SK-N-SH (cell line): Measurements from ENCODE around the gene LRRN4. TPM values are rescaled to one million over a fixed set of nuclear protein-coding genes. Genes with fewer than 3 reads are reported as not detected.

ENCODE experiments used
- CTCF ChIA-PET: fragments of 300-600, 350-600 bp; formaldehyde crosslinking; extraction: SDS; loops from one replicate; lab custom pipeline; 2021; lab: Yijun Ruan, JAX
- POLR2A ChIA-PET: fragments of 350-600 bp; sonication (Branson Sonifier 250); formaldehyde crosslinking; extraction: SDS; loops from one replicate; lab custom pipeline; 2020; ENCODE audit warnings: antibody characterized with exemption, inconsistent platforms; lab: Yijun Ruan, JAX
- DNase-seq: peaks from one replicate; pipeline ENCODE4 v3.0.0; 2012
- H2AFZ ChIP-seq: fragments of 200-600 bp; sonication (generic); 2 replicates; pipeline ENCODE4 v1.8.1; 2016; ENCODE audit warnings: antibody characterized with exemption, mild to moderate bottlenecking, low read depth
- H3F3A ChIP-seq: fragments of 200-600 bp; sonication (generic); replicated peaks from 2 replicates; pipeline ENCODE3; 2016; ENCODE audit warnings: antibody characterized with exemption, mild to moderate bottlenecking; ENCODE audit not compliant: insufficient read depth
- H3K27ac ChIP-seq, 2 experiments: fragments of 200-500 bp in 1 of 2; fragments of 200-600 bp in 1 of 2; sonication (Bioruptor generic) in 1 of 2; sonication (generic), shearing (Covaris generic) in 1 of 2; 2 replicates each; pipeline versions ENCODE4 v1.5.1 to v1.6.1; 2014 to 2016; ENCODE audit warnings: low read depth in 2 of 2, inconsistent platforms in 1 of 2, low read length in 1 of 2, mild to moderate bottlenecking in 1 of 2, mixed read lengths in 1 of 2
- H3K27me3 ChIP-seq: fragments of 200-600 bp; sonication (generic), shearing (Covaris generic); 2 replicates; pipeline ENCODE4 v1.6.1; 2016; ENCODE audit warnings: mixed run types; ENCODE audit not compliant: insufficient read depth
- H3K36me3 ChIP-seq, 2 experiments: fragments of 200-500 bp in 1 of 2; fragments of 200-600 bp in 1 of 2; sonication (Bioruptor generic) in 1 of 2; sonication (generic) in 1 of 2; replicated peaks in 1 of 2; 2 replicates each; pipeline versions ENCODE3 to v1.5.1; 2014 to 2016; ENCODE audit warnings: low read length in 1 of 2, mild to moderate bottlenecking in 1 of 2; ENCODE audit not compliant: insufficient read depth in 2 of 2, control insufficient read depth in 1 of 2
- H3K4me1 ChIP-seq, 2 experiments: fragments of 200-500 bp in 1 of 2; fragments of 200-600 bp in 1 of 2; sonication (Bioruptor generic) in 1 of 2; sonication (generic), shearing (Covaris generic) in 1 of 2; 2 replicates each; pipeline versions ENCODE4 v1.5.1 to v1.6.1; 2014 to 2016; ENCODE audit warnings: low read depth in 1 of 2, low read length in 1 of 2, mixed run types in 1 of 2; ENCODE audit not compliant: insufficient read depth in 2 of 2, control insufficient read depth in 1 of 2
- H3K4me2 ChIP-seq: fragments of 200-600 bp; sonication (generic), shearing (Covaris generic); 2 replicates; pipeline ENCODE4 v1.6.1; 2017; ENCODE audit warnings: mixed run types
- H3K4me3 ChIP-seq, 2 experiments: fragments of 200-500 bp in 1 of 2; fragments of 200-600 bp in 1 of 2; sonication (Bioruptor generic) in 1 of 2; sonication (generic), shearing (Covaris generic) in 1 of 2; 2 replicates each; pipeline versions ENCODE4 v1.5.1 to v1.8.1; 2014 to 2016; ENCODE audit warnings: low read depth in 2 of 2, inconsistent platforms in 1 of 2, low read length in 1 of 2, mild to moderate bottlenecking in 1 of 2, mixed read lengths in 1 of 2, moderate library complexity in 1 of 2
- H3K79me2 ChIP-seq: fragments of 200-600 bp; sonication (generic); 2 replicates; pipeline ENCODE4 v1.8.1; 2017; ENCODE audit warnings: mild to moderate bottlenecking; ENCODE audit not compliant: insufficient read depth
- H3K9ac ChIP-seq: fragments of 200-600 bp; sonication (generic); 2 replicates; pipeline ENCODE4 v1.6.1; 2017; ENCODE audit warnings: mixed run types
- H3K9me2 ChIP-seq: fragments of 200-600 bp; sonication (generic); 2 replicates; pipeline ENCODE4 v1.6.1; 2017; ENCODE audit warnings: mixed run types
- H3K9me3 ChIP-seq: fragments of 200-600 bp; sonication (generic); 2 replicates; pipeline ENCODE4 v1.6.1; 2017; ENCODE audit warnings: mixed run types, mild to moderate bottlenecking, moderate library complexity
- H4K20me1 ChIP-seq: fragments of 200-600 bp; sonication (generic); 2 replicates; pipeline ENCODE4 v1.6.1; 2017; ENCODE audit warnings: mild to moderate bottlenecking, mixed run types; ENCODE audit not compliant: insufficient read depth
- ELF1 ChIP-seq: IDR thresholded peaks from 2 replicates; pipeline ENCODE4 v1.4.0; 2012
- FOSL2 ChIP-seq: IDR thresholded peaks from 2 replicates; pipeline ENCODE4 v1.4.0; 2012; ENCODE audit warnings: low read depth, mild to moderate bottlenecking, moderate library complexity, borderline replicate concordance
- FOXM1 ChIP-seq: IDR thresholded peaks from 2 replicates; pipeline ENCODE4 v1.4.0; 2012; ENCODE audit warnings: low read depth, mild to moderate bottlenecking
- GATA2 ChIP-seq: sonication (generic); formaldehyde crosslinking; IDR thresholded peaks from 2 replicates; pipeline ENCODE4 v1.5.0; 2020; ENCODE audit warnings: mild to moderate bottlenecking, missing genetic modification reagents
- IRF3 ChIP-seq: fragments of 150-350 bp; IDR thresholded peaks from 2 replicates; pipeline ENCODE4 v1.6.1; 2016; ENCODE audit warnings: mild to moderate bottlenecking, low read depth, low read length
- JUND ChIP-seq: IDR thresholded peaks from 2 replicates; pipeline ENCODE4 v1.4.0; 2012
- MEF2A ChIP-seq: IDR thresholded peaks from 2 replicates; pipeline ENCODE4 v1.4.0; 2012; ENCODE audit warnings: low read depth, borderline replicate concordance
- NFIC ChIP-seq: IDR thresholded peaks from 2 replicates; pipeline ENCODE4 v1.4.0; 2012; ENCODE audit warnings: borderline replicate concordance
- NRF1 ChIP-seq: IDR thresholded peaks from 2 replicates; pipeline ENCODE4 v1.6.1; 2012; ENCODE audit warnings: low read depth, mild to moderate bottlenecking, low read length
- POLR2AphosphoS5 ChIP-seq: IDR thresholded peaks from 2 replicates; pipeline ENCODE4 v1.6.1; 2012; ENCODE audit warnings: low read depth, low read length
- RFX5 ChIP-seq: IDR thresholded peaks from 2 replicates; pipeline ENCODE4 v1.6.1; 2012; ENCODE audit warnings: mild to moderate bottlenecking, improper control_type of control experiment, low read length
- RXRA ChIP-seq: IDR thresholded peaks from 2 replicates; pipeline ENCODE4 v1.4.0; 2012; ENCODE audit warnings: low read depth, mild to moderate bottlenecking, borderline replicate concordance
- ZBTB33 ChIP-seq: IDR thresholded peaks from 2 replicates; pipeline ENCODE4 v1.4.0; 2012; ENCODE audit warnings: low read depth, borderline replicate concordance
- WGBS: methylation state at CpG from one replicate; pipeline ENCODE4 v1.1.6; 2017; ENCODE audit warnings: low lambda C conversion rate; 5-methylcytosine and 5-hydroxymethylcytosine counted together
- polyA plus RNA-seq, 3 experiments: library from polyadenylated mRNA; depleted of rRNA; stranded (reverse); fragments of >200 nt; gene quantifications; 2 replicates each; pipeline ENCODE4 v1.2.3, GENCODE V29; 2012
- TF ChIP-seq, protein P1 (sequence below): IDR thresholded peaks from 2 replicates; pipeline ENCODE4 v1.4.0; 2012; ENCODE audit warnings: low read depth

The LRRN4 gene
- polyA plus RNA-seq, 1 of the 3 experiments (the other 2 are of a cell fraction): 0.05 TPM

GRCh38 chr20:6057691-6058090 is 3.8 kb upstream of the LRRN4 start:
- Histone ChIP-seq H4K20me1 (no peaks in the 10 kb centered on the region), H3K4me1 (peaks cover 0 to 18% of the 10 kb centered on the region in 2 experiments; a peak in 1 of 4 replicates), H3K27ac (no peak overlapping the region), H3F3A (no peaks in the 10 kb centered on the region), H3K4me2 (no peak overlapping the region), H3K27me3 (peaks cover 7% of the 10 kb centered on the region; the same call in 1 of the 2 replicates), H3K36me3 (no peaks in the 10 kb centered on the region), H3K79me2 (no peaks in the 10 kb centered on the region), H3K9me2 (no peaks in the 10 kb centered on the region), H3K4me3 (no peak overlapping the region), H2AFZ (no peak overlapping the region), H3K9me3 (no peaks in the 10 kb centered on the region), H3K9ac (no peak overlapping the region)
- TF ChIP-seq IRF3: no peak
- CTCF ChIA-PET: interaction anchor here (1.5 to 1.6 kb wide), 2 partner anchors 19 to 529 kb away, joined by 3 to 4 read pairs; no protein-coding TSS in a partner anchor
- 65% methylated on average over 2 of the region's 2 CpGs for WGBS
- DNase-seq: no peak
- POLR2A ChIA-PET: no interaction called here

- H3F3A ChIP-seq: no peaks in the 10 kb centered on the region
- no peak for DNase-seq
- 85% methylated on average over 2 of the region's 2 CpGs for WGBS
- no peaks in the 10 kb centered on the region for H4K20me1 ChIP-seq
- H3K4me1 ChIP-seq: peaks cover 0 to 21% of the 10 kb centered on the region in 2 experiments; a peak in 1 of 4 replicates
- no peak for TF ChIP-seq NFIC
- no peak for TF ChIP-seq FOXM1
- TF ChIP-seq RXRA: no peak
- TF ChIP-seq, protein P1, sequence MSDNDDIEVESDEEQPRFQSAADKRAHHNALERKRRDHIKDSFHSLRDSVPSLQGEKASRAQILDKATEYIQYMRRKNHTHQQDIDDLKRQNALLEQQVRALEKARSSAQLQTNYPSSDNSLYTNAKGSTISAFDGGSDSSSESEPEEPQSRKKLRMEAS: no peak
- TF ChIP-seq ELF1: no peak
- TF ChIP-seq MEF2A: no peak
- no peak for TF ChIP-seq GATA2
- TF ChIP-seq JUND: no peak
- no peak for TF ChIP-seq NRF1
- TF ChIP-seq IRF3: no peak
- TF ChIP-seq FOSL2: no peak
- no peak for TF ChIP-seq POLR2AphosphoS5
- TF ChIP-seq ZBTB33: no peak
- no peak for TF ChIP-seq RFX5
- no peaks in the 10 kb centered on the region for H3K9me2 ChIP-seq
- no peaks in the 10 kb centered on the region for H3K36me3 ChIP-seq
- CTCF ChIA-PET: interaction anchor here (0.9 to 1.6 kb wide), 3 partner anchors 20 to 528 kb away, joined by 3 to 4 read pairs (median 3); no protein-coding TSS in a partner anchor
- H3K9ac ChIP-seq: no peak overlapping the region
- H3K27ac ChIP-seq: no peak overlapping the region
- H3K27me3 ChIP-seq: peaks cover 7% of the 10 kb centered on the region; the same call in 1 of the 2 replicates
- H3K79me2 ChIP-seq: no peaks in the 10 kb centered on the region
- H2AFZ ChIP-seq: no peak overlapping the region
- no peak overlapping the region for H3K4me3 ChIP-seq
- H3K4me2 ChIP-seq: no peak overlapping the region
- H3K9me3 ChIP-seq: no peaks in the 10 kb centered on the region
- POLR2A ChIA-PET: no interaction called here
These were observed 3.3 kb upstream of the LRRN4 start for GRCh38 chr20:6057139-6057538.
